Measurements from ENCODE around the gene ZNF473. TPM values are rescaled to one million over a fixed set of nuclear protein-coding genes. Genes with fewer than 3 reads are reported as not detected.

Gene ZNF473
- 1 to 10 TPM; 7.9 to 8.4 TPM for total RNA-seq

- Mint-ChIP-seq H3K36me3 (peaks cover 19% of the 10 kb centered on the region), H3K4me1 (peaks cover 32% of the 10 kb centered on the region), H3K27ac (peak within 1 kb of the TSS; percentile 92), H3K9me3 (ENCODE audit: low read depth) (peaks cover 3% of the 10 kb centered on the region), H3K27me3 (no peaks in the 10 kb centered on the region), H3K4me3 (peak within 1 kb of the TSS; percentile 80)
- ATAC-seq: peak; percentile 77
- DNase-seq: peak; percentile 96
- CTCF ChIA-PET: interaction anchor here (1.4 to 1.9 kb wide), 2 partner anchors 43 to 110 kb away, joined by 3 to 8 read pairs; no protein-coding TSS in a partner anchor
These were observed at the start of gene ZNF473 for GRCh38 chr19:50025794-50026549. ZNF473 (plus strand) TSS chr19:50026005; CDS start chr19:50031083, 5,078 bp downstream.

DNA sequence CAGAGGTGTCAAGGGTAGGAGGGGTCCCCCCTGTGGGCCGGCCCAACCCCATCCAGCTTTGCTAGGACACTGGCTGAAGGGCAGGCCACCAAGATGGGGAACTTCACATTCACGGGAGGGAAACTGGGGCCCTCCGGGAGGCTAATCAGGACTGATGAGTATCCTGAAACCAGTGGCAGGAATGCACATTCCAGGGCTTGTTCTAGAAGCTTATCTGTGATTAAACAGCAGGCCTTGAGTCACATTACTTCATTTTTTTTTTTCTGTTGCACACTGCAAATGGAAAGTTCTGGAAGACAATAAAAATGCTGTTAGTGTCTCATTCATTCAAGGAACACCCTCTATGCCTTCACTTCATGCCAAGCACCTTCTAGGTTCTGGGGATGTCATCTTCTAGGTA is 49.3 kb upstream of the ZNF473 start:
- DNase-seq (no peak), ATAC-seq (no peak)
- Mint-ChIP-seq H3K4me3 (no peak overlapping the region), H3K9me3 (ENCODE audit: low read depth) (no peaks in the 10 kb centered on the region), H3K27ac (no peak overlapping the region), H3K27me3 (no peaks in the 10 kb centered on the region), H3K36me3 (peaks cover 2% of the 10 kb centered on the region), H3K4me1 (no peaks in the 10 kb centered on the region)
- CTCF ChIA-PET: no interaction called here

DNA sequence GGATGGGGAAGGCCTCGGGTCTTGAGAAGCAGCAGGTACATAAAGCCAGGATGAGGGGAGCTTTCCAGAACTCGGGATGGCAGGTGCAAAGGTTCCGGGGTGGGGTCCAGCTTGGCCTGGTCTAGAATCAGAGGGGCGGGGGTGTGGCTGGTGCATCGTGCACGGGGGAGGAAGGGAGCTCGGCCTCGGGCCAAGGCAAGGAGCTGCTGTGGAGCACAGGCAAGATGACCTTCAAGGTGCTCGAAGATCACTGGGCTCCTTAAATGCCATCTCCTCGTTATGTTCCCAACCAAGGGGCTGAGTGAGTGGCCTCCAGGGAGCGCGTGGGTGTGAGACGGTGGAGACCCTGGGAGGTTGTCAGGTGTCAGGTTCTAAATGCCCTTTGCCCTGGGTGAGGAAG is 48.7 kb upstream of the ZNF473 start:
- DNase-seq (no peak), ATAC-seq (no peak)
- Mint-ChIP-seq H3K4me3 (no peak overlapping the region), H3K36me3 (peaks cover 2% of the 10 kb centered on the region), H3K27ac (no peak overlapping the region), H3K9me3 (ENCODE audit: low read depth) (no peaks in the 10 kb centered on the region), H3K4me1 (no peaks in the 10 kb centered on the region), H3K27me3 (no peaks in the 10 kb centered on the region)
- CTCF ChIA-PET: no interaction called here

DNA sequence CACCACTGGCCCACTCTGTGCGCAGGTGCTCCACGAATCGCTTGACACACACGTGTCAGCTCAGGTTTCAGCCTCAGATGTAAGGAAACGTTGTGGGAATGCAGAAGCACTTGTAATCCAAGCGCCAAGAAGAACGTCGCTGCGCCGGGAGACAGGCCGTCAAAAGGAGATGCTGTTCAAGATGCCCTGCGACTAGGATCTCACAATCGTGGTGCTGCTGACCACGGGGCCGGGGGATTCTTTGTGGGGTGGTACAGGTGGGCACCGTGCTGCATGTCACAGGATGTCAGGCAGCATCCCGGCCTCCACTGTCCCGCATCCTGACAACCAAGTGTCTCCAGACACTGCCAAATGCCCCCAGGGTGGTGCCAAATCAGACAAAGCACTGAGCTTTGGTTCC is 47.9 kb upstream of the ZNF473 start:
- DNase-seq: no peak
- H3K4me3 Mint-ChIP-seq: no peak overlapping the region
- no peak overlapping the region for H3K27ac Mint-ChIP-seq
- ATAC-seq: no peak
- peaks cover 2% of the 10 kb centered on the region for H3K36me3 Mint-ChIP-seq
- H3K9me3 Mint-ChIP-seq (ENCODE audit: low read depth): no peaks in the 10 kb centered on the region
- no peaks in the 10 kb centered on the region for H3K27me3 Mint-ChIP-seq
- CTCF ChIA-PET: interaction anchor here (1.4 to 2.7 kb wide), 2 partner anchors 15 to 40 kb away, joined by 3 to 11 read pairs; no protein-coding TSS in a partner anchor
- H3K4me1 Mint-ChIP-seq: no peaks in the 10 kb centered on the region

DNA sequence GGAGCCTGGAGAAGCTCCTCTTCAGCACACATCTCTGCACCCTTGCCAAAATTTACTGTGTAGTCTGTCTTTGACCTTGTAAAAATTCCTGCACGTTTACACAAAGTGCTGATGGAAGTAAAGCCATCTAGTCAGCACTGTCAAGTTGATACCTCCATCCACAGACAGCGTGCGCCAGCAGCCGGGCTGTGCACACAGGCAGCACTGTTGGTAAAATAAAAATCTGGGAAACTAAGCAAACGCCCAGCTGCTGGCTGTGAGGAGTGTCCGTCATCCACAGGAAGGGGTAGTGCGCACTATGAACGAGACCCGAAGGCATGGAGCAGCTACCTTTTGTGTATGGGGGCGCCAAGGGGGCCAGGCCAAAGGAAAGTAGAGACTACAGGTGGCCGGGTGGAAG is 47.5 kb upstream of the ZNF473 start:
- CTCF ChIA-PET: interaction anchor here (1.4 to 2.7 kb wide), 2 partner anchors 14 to 41 kb away, joined by 3 to 11 read pairs; no protein-coding TSS in a partner anchor
- Mint-ChIP-seq H3K4me1 (no peaks in the 10 kb centered on the region), H3K9me3 (ENCODE audit: low read depth) (no peaks in the 10 kb centered on the region), H3K27me3 (no peaks in the 10 kb centered on the region), H3K4me3 (no peak overlapping the region), H3K36me3 (peaks cover 2% of the 10 kb centered on the region), H3K27ac (no peak overlapping the region)
- ATAC-seq (no peak), DNase-seq (no peak)

- no peaks in the 10 kb centered on the region for H3K9me3 Mint-ChIP-seq (ENCODE audit: low read depth)
- no peak overlapping the region for H3K4me3 Mint-ChIP-seq
- H3K27ac Mint-ChIP-seq: no peak overlapping the region
- CTCF ChIA-PET: interaction anchor here (1.9 to 2.0 kb wide), 2 partner anchors 39 to 49 kb away, joined by 4 to 6 read pairs; no protein-coding TSS in a partner anchor
- no peaks in the 10 kb centered on the region for H3K4me1 Mint-ChIP-seq
- peaks cover 7% of the 10 kb centered on the region for H3K36me3 Mint-ChIP-seq
- H3K27me3 Mint-ChIP-seq: no peaks in the 10 kb centered on the region
- DNase-seq (no peak), ATAC-seq (no peak)
These were observed 43.9 kb upstream of the ZNF473 start for GRCh38 chr19:49981603-49982593.

GRCh38 chr19:49983645-49984229 is 42.1 kb upstream of the ZNF473 start:
- ATAC-seq (peak; percentile 67), DNase-seq (peak; percentile 81)
- Mint-ChIP-seq H3K36me3 (peaks cover 14% of the 10 kb centered on the region), H3K27me3 (no peaks in the 10 kb centered on the region), H3K9me3 (ENCODE audit: low read depth) (no peaks in the 10 kb centered on the region), H3K4me1 (peaks cover 6% of the 10 kb centered on the region), H3K27ac (no peak overlapping the region), H3K4me3 (no peak overlapping the region)
- CTCF ChIA-PET: interaction anchor here (0.6 to 2.7 kb wide), 10 partner anchors 9 to 1949 kb away, joined by 3 to 22 read pairs (median 4); partner anchors contain the start of gene VRK3

DNA sequence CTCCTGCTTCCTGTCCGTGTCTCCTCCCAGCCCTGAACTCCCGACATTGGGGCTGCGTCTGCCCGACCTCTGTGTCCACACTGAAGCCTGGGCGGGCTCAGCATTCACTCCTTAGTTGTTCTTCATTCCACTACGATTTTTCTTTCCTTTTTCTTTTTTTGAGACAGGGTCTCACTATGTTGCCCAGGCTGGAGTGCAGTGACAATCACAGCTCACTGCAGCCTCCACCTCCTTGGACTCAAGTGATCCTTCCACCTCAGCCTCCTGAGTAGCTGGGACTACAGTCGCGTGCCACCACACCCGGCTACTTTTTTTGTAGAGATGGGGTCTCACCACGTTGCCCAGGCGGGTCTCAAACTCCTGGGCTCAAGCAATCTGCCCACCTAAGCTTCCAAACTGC is 41.3 kb upstream of the ZNF473 start:
- ATAC-seq: no peak
- no peaks in the 10 kb centered on the region for H3K27me3 Mint-ChIP-seq
- no peak for DNase-seq
- peaks cover 16% of the 10 kb centered on the region for H3K36me3 Mint-ChIP-seq
- no peak overlapping the region for H3K4me3 Mint-ChIP-seq
- no peak overlapping the region for H3K27ac Mint-ChIP-seq
- CTCF ChIA-PET: interaction anchor here (1.1 to 2.7 kb wide), 7 partner anchors 8 to 152 kb away, joined by 3 to 22 read pairs (median 5); no protein-coding TSS in a partner anchor
- peaks cover 6% of the 10 kb centered on the region for H3K4me1 Mint-ChIP-seq
- no peaks in the 10 kb centered on the region for H3K9me3 Mint-ChIP-seq (ENCODE audit: low read depth)

DNA sequence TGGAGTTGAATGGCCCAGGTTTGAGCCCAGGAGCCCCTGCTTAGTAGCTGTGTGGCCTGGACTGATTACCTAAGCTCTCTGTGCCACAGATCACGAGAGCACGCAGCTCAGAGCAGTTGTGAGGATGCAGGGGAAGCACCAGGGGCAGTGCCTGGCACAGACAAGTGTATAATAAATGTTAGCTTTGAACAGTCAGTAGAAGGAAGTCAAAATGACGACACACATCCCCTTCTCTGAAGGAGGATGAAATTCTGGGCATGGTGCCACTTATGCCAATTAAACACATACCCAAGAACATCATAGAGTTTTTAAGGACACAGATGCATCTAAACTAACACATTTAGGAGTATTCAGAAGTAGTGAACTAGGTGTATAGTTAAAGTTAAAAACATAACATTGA is 39.9 kb upstream of the ZNF473 start:
- Mint-ChIP-seq H3K36me3 (peaks cover 16% of the 10 kb centered on the region), H3K27ac (no peak overlapping the region), H3K4me1 (peaks cover 6% of the 10 kb centered on the region), H3K9me3 (ENCODE audit: low read depth) (no peaks in the 10 kb centered on the region), H3K27me3 (no peaks in the 10 kb centered on the region), H3K4me3 (no peak overlapping the region)
- CTCF ChIA-PET: interaction anchor here (1.1 to 2.2 kb wide), 3 partner anchors 16 to 47 kb away, joined by 3 to 11 read pairs (median 3); no protein-coding TSS in a partner anchor
- ATAC-seq: no peak
- no peak for DNase-seq

DNA sequence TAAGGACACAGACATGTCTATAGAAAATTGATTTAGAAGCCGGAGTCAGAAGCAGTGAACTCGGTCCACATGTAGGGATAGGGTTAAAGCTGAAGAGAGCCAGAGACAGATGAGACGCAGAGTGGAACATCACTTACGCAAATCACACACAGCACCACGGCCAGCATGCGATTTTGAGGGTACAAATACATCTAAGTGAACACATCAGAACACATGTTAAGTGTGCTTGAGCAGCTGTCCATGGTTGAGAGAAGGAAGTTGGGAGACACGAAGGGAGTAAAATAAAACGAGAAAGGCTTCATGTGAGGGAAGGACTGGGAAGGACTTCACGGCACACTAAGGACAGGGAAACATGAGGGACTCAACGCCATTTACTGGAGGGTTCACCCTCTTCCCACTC is 39.5 kb upstream of the ZNF473 start:
- no peak overlapping the region for H3K27ac Mint-ChIP-seq
- H3K9me3 Mint-ChIP-seq (ENCODE audit: low read depth): no peaks in the 10 kb centered on the region
- ATAC-seq: no peak

DNA sequence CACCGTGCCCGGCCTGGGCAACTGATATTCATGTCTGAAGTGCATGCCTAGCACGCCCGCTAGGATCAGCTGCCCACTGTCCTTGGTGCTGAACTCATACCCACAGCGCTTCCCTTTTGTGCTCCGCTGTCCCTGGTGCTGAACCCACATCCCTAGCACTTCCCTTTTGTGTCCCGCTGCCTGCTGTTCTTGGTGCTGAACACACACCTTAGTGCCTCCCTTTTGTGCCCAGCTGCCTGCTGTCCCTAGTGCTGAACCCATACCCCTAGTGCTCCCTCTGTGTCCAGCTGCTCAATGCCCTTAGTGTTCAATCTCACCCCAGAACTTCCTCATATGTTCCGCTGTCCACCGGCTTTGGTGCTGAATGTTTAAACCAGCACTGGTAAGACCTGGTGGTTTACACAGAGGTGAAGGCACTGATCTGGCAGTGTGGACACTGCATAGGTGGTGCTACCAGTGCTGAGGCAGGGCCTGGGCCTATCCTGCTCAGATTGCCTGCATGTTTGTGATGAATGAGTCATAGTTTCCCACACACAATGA is 38.6 kb upstream of the ZNF473 start:
- Mint-ChIP-seq H3K27me3 (no peaks in the 10 kb centered on the region), H3K27ac (no peak overlapping the region), H3K36me3 (peaks cover 18% of the 10 kb centered on the region), H3K4me3 (no peak overlapping the region), H3K4me1 (peaks cover 6% of the 10 kb centered on the region), H3K9me3 (ENCODE audit: low read depth) (no peaks in the 10 kb centered on the region)
- DNase-seq (peak; percentile 91), ATAC-seq (peak; percentile 83)
- CTCF ChIA-PET: interaction anchor here (1.4 to 2.2 kb wide), 2 partner anchors 49 to 52 kb away, joined by 5 to 11 read pairs; no protein-coding TSS in a partner anchor

More for the DNA sequence above, 39.5 kb upstream of the ZNF473 start:
- Mint-ChIP-seq H3K27me3 (no peaks in the 10 kb centered on the region), H3K4me3 (no peak overlapping the region), H3K4me1 (peaks cover 6% of the 10 kb centered on the region), H3K36me3 (peaks cover 18% of the 10 kb centered on the region)
- DNase-seq: no peak
- CTCF ChIA-PET: interaction anchor here (1.4 to 2.2 kb wide), 2 partner anchors 48 to 51 kb away, joined by 5 to 11 read pairs; no protein-coding TSS in a partner anchor

GRCh38 chr19:49988007-49988406 is 37.8 kb upstream of the ZNF473 start:
- Mint-ChIP-seq H3K27me3 (no peaks in the 10 kb centered on the region), H3K27ac (no peak overlapping the region), H3K4me1 (peaks cover 6% of the 10 kb centered on the region), H3K4me3 (no peak overlapping the region), H3K9me3 (ENCODE audit: low read depth) (no peaks in the 10 kb centered on the region), H3K36me3 (peaks cover 18% of the 10 kb centered on the region)
- DNase-seq (no peak), ATAC-seq (no peak)
- CTCF ChIA-PET: interaction anchor here (1.0 to 2.2 kb wide), 2 partner anchors 50 to 148 kb away, joined by 3 to 11 read pairs; no protein-coding TSS in a partner anchor

Data from activated CD8-positive, alpha-beta memory T cell treated with anti-CD3 and anti-CD28 coated beads, Interleukin-2, amount 10 ng/mL, durations not matched to agents 7 days and 5 days (primary cell).